ENCODE measurements around the gene TNS3.

Gene TNS3

DNA sequence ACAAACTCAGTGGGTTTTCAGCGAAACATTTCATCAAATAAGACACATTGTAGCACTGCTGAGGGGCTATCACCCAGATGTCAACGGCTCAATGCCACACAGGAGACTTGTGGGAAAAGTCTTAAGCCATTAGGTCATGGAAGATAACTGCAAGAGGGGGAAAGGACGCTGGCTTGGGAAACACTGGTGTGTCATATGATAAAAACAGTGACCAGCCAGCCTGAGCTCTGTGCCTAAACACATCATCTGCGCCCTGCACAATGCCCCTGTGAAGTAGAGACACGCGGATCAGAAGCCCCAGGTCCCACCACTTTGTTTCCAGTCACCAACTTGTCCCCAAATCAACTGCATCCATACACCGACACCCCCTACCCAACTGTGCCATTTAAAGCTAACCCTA is 116.7 kb downstream of the TNS3 start:
- DNase-seq: no peak

GRCh38 chr7:47464266-47464665 is 117.6 kb downstream of the TNS3 start:
- DNase-seq: no peak

GRCh38 chr7:47461746-47462145 is 120.2 kb downstream of the TNS3 start:
- DNase-seq: no peak

DNA sequence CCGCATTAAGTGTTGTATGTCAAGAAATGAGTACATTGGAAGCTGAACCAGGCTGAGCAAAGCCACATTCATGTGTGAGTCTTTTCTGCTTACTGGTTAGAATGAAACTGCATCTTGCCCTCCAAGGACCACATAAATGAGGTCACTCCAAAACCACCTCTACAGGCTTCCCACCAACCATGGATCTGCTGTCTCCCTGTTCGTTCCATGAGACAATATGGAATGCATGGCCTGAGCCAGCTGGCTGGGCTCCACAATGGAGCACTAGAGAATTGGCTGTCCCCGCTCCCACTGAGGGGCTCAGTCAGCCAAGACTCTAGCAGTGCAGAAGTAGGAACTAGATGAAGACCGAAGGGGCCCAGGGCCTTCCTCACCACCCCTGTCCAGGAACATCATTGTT is 120.8 kb downstream of the TNS3 start:
- DNase-seq: no peak

- no peak for DNase-seq
These were observed 121.5 kb downstream of the TNS3 start for GRCh38 chr7:47460251-47460989.

DNA sequence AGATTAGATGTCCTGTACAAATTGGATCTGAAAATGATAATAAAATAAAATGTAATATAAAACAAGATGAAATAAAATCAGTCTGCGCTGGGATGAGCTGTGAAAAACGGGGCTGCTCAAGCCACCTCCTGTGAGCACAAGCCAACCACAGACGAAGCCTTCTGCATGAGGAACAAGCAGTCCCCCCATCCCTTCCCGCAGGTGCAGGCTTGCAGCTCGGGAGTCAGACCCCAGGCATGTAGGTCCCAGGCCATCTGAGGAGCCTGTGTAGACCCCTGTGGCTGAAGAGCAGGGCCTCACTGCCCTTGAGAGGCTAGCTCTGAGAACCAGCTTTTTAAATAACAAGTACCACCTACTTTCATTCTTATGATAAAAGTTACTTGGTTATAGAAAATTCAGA is 123.4 kb downstream of the TNS3 start:
- DNase-seq: no peak

DNA sequence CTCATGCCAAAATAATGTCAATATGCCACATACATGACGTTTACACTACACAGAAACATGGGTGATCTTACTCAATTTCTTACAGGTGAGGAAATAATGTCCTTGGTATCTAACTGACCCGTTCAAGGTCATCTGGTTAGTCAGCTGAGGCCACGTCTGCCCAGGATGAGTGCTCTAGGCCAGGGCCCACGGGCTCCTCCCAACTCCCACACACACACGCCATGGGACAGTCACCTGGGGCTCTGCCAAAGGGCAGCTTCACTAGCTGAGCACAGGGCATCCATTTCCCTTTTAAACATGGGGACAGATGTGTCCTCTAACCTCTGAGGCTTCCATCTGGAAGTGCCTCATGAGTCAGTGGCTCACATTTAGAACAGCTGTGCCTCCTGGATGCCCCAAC is 123.9 kb downstream of the TNS3 start:
- no peak for DNase-seq

GRCh38 chr7:47456210-47456955 is 125.5 kb downstream of the TNS3 start:
- DNase-seq: no peak

GRCh38 chr7:47455872-47456185 is 126.1 kb downstream of the TNS3 start:
- no peak for DNase-seq

- no peak for DNase-seq
These were observed 126.7 kb downstream of the TNS3 start for GRCh38 chr7:47454974-47455871.

- DNase-seq: no peak
These were observed 127.6 kb downstream of the TNS3 start for GRCh38 chr7:47454069-47454973.

DNA sequence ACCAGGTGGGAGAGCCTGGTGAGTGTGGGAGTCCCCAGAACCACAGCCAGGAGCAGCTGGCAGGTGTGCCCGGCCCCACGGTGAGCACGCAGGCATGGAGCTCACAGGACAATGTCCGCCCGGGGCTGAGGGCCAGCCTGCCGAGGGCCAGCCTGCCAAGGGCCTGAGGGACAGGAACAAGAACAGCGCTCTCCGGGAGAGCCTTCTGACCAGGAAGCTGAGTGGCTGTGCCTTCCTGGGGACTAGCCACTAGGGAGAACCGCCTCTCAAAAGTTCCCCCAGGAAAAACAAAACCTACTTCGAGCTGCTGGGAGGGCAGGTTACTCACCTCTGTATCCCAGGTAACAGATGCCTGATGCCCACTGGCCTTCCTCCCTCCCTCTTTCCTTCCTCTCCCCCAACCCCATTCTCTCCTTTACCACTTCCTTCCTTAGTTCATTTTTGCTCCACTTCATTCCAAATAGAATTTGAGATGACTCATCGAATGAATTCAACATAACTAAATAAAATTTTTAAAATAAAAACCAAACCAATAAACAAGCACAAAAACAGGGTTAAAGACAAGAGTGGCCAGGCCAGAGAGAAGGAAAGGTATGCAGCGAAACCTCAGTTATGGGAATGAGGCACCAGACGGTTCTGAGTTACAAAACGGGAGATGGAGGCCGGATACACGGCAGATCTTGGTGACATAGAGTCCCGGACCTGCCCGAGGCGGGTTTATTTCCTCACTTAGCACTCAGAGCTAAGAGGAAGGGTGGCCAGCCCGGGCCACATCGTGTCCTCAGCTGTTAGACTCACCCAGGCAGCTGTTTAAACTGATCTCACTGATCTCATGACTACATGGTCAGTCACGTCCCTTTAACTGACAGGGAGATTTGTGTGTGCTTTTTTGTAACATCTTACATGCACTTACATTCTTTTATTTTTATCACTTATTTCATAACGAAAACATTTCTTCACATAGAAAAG is 128.5 kb downstream of the TNS3 start:
- DNase-seq: no peak

GRCh38 chr7:47452715-47453092 is 129.2 kb downstream of the TNS3 start:
- no peak for DNase-seq

GRCh38 chr7:47452295-47452694 is 129.6 kb downstream of the TNS3 start:
- no peak for DNase-seq

GRCh38 chr7:47451851-47452205 is 130.1 kb downstream of the TNS3 start:
- no peak for DNase-seq

GRCh38 chr7:47449810-47450590 is 131.9 kb downstream of the TNS3 start:
- no peak for DNase-seq

- DNase-seq: no peak
These were observed 132.9 kb downstream of the TNS3 start for GRCh38 chr7:47448971-47449370.

- DNase-seq: no peak
These were observed 134.1 kb downstream of the TNS3 start for GRCh38 chr7:47447621-47448349.

DNA sequence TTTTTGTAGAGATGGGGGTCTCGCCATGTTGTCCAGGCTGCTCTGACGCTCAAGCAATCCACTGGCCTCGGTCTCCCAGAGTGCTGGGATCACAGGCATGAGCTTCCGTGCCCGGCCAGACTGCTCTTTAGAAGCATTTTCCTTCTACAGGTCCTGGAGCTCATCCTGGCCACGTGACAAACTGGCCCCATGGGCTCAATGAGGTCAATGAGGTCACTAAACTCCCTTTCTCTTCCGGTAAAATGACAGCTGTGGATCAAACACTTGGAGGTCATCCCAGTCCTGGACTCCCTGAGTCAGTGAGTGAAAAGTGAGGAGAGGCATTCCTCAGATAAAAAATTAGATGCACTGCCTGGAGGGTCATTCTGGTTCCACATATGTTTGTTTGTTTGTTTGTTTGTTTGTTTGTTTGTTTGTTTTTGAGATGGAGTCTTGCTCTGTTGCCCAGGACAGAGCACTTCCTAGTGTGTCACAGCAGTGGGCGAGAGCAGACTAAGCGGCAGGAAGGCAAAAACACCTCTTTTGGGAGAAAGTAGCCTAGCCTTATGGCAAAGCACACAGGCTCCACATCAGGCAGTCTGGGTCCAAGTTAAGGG is 134.9 kb downstream of the TNS3 start:
- no peak for DNase-seq
